ENCODE measurements around the gene TSPAN18.

TSPAN18 gene

DNA sequence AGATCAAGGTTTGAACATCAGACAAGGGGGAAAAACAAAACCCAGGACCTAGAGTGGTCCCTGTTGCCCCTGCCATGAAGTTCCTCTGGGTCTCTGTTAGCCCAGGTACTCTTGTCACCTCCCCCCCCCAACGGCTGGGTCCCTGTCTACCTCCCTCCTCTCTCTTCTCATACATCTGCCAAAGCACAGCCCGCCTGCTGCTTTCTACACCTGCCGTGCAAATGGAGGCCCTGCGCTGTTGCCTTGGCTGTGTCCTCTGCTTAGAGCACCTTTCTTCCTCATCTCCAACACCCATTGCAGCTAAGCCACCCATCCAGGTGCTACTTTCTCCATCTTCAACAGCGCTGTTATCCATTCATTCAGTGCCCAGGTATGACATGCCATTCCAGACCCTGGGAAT is 124.7 kb downstream of the TSPAN18 start:
- H3K4me3 ChIP-seq (ENCODE audit: low read depth, low read length): no peak overlapping the region
- no peak for TF ChIP-seq CTCF (IDR thresholded peaks at IDR 0.05; ENCODE audit: borderline replicate concordance, insufficient read depth, low read depth, low read length)

DNA sequence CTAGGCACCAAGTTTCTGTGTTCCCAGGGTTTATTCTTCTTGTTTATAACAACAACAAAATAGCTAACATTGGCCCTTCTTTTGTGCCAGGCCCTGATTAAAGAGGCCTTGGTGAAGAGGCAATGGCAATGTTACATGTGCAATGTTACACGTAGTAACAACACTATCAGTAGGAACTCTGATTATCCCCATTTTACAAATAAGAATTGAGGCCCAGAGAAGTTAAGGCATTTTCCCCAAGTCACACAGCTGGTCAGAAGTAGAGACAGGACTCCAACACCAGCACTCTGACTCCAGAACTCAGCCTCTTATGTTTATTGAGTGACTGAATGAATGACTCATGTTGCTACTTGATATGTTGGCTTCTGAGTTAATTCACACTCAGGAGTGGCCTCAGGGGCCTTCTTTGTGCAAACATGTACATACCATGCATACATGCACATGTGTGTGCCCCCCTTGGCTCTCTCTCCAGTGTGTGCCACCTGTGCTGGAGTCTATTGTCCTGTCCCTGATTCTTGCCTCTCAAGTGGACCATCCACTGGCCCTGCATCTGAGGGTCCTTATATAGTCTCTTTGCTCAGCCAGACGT is 125.5 kb downstream of the TSPAN18 start:
- no peak overlapping the region for H3K4me3 ChIP-seq (ENCODE audit: low read depth, low read length)
- no peak for TF ChIP-seq CTCF (IDR thresholded peaks at IDR 0.05; ENCODE audit: borderline replicate concordance, insufficient read depth, low read depth, low read length)

GRCh38 chr11:44852952-44853351 is 126.2 kb downstream of the TSPAN18 start:
- H3K4me3 ChIP-seq (ENCODE audit: low read depth, low read length): no peak overlapping the region
- TF ChIP-seq CTCF (IDR thresholded peaks at IDR 0.05; ENCODE audit: borderline replicate concordance, insufficient read depth, low read depth, low read length): no peak

GRCh38 chr11:44853666-44854065 is 126.9 kb downstream of the TSPAN18 start:
- H3K4me3 ChIP-seq (ENCODE audit: low read depth, low read length): no peak overlapping the region
- TF ChIP-seq CTCF (IDR thresholded peaks at IDR 0.05; ENCODE audit: borderline replicate concordance, insufficient read depth, low read depth, low read length): no peak

- no peak overlapping the region for H3K4me3 ChIP-seq (ENCODE audit: low read depth, low read length)
These were observed 127.3 kb downstream of the TSPAN18 start for GRCh38 chr11:44854086-44854485.

GRCh38 chr11:44854741-44855492 is 128.2 kb downstream of the TSPAN18 start:
- no peak overlapping the region for H3K4me3 ChIP-seq (ENCODE audit: low read depth, low read length)
- TF ChIP-seq CTCF (IDR thresholded peaks at IDR 0.05; ENCODE audit: borderline replicate concordance, insufficient read depth, low read depth, low read length): no peak

More at GRCh38 chr11:44854086-44854485, 127.3 kb downstream of the TSPAN18 start:
- TF ChIP-seq CTCF (IDR thresholded peaks at IDR 0.05; ENCODE audit: borderline replicate concordance, insufficient read depth, low read depth, low read length): no peak

- no peak for TF ChIP-seq CTCF (IDR thresholded peaks at IDR 0.05; ENCODE audit: borderline replicate concordance, insufficient read depth, low read depth, low read length)
- no peak overlapping the region for H3K4me3 ChIP-seq (ENCODE audit: low read depth, low read length)
These were observed 128.7 kb downstream of the TSPAN18 start for GRCh38 chr11:44855493-44855849.
